UCSD-AML1 (cell line): ENCODE measurements around the gene SHANK2.
"Not testable (repeated sequence)": the region's sequence is repeated elsewhere in the genome, so short reads cannot be mapped to it uniquely, and the experiment has no call there.

ENCODE experiments used
- DNase-seq: peaks from one replicate; lab custom pipeline; 2025; ENCODE audit not compliant: unreplicated experiment; lab: John Stamatoyannopoulos, UW

Gene SHANK2

GRCh38 chr11:71245601-71246391, 6.6 kb downstream of the SHANK2 start:
- DNase-seq, result no peak

- DNase-seq, result no peak
Measured at GRCh38 chr11:71244116-71244810, 8.1 kb downstream of the SHANK2 start.

GRCh38 chr11:71242391-71242790, 10.0 kb downstream of the SHANK2 start:
- DNase-seq, result no peak

- DNase-seq, result no peak
Measured at GRCh38 chr11:71241721-71242259, 10.6 kb downstream of the SHANK2 start.

GRCh38 chr11:71240865-71241691, 11.3 kb downstream of the SHANK2 start:
- DNase-seq, result no peak

- no peak for DNase-seq
Measured at GRCh38 chr11:71240061-71240690, 12.2 kb downstream of the SHANK2 start.

- no peak for DNase-seq
Measured at GRCh38 chr11:71239581-71239980, 12.8 kb downstream of the SHANK2 start.

- DNase-seq, result no peak
Measured at GRCh38 chr11:71238941-71239340, 13.4 kb downstream of the SHANK2 start.

- DNase-seq, result no peak
Measured at GRCh38 chr11:71238285-71238875, 14.0 kb downstream of the SHANK2 start.

- DNase-seq, result no peak
Measured at GRCh38 chr11:71237853-71238252, 14.5 kb downstream of the SHANK2 start.

GRCh38 chr11:71236836-71237475, 15.4 kb downstream of the SHANK2 start:
- no peak for DNase-seq

GRCh38 chr11:71235719-71236118, 16.7 kb downstream of the SHANK2 start:
- DNase-seq, result no peak

GRCh38 chr11:71233896-71234852, 18.2 kb downstream of the SHANK2 start:
- DNase-seq, result not testable (repeated sequence)

- DNase-seq, result no peak
Measured at GRCh38 chr11:71232364-71232763, 20.0 kb downstream of the SHANK2 start.

GRCh38 chr11:71228961-71229360, 23.4 kb downstream of the SHANK2 start:
- DNase-seq, result no peak

- DNase-seq, result no peak
Measured at GRCh38 chr11:71227058-71227659, 25.2 kb downstream of the SHANK2 start.

GRCh38 chr11:71223671-71224660, 28.4 kb downstream of the SHANK2 start:
- DNase-seq, result no peak
